Omental fat pad (tissue), 4 donors: ENCODE measurements around the gene MAP3K10. TPM values are rescaled to one million over a fixed set of nuclear protein-coding genes. Genes with fewer than 3 reads are reported as not detected.
"Not testable (repeated sequence)": the region's sequence is repeated elsewhere in the genome, so short reads cannot be mapped to it uniquely, and the experiment has no call there.

Experiments
- ATAC-seq: fragments of 150-250 bp; one replicate; pipeline ENCODE4 v1.9.1; 2016; ENCODE audit warnings: mild to moderate bottlenecking, moderate library complexity; ENCODE audit not compliant: low FRiP score
- DNase-seq: peaks from one replicate; pipeline ENCODE4 v3.0.0-alpha.2; 2019; ENCODE audit warnings: low spot score
- total RNA-seq, 4 donors: library from RNA; depleted of rRNA; stranded (reverse); fragments of >200 nt; gene quantifications; one replicate each; pipeline ENCODE4 v1.1.0, GENCODE V29; 2016
- TF ChIP-seq, protein P1 (sequence below), 3 donors: fragments of 450-650 bp; IDR thresholded peaks; one replicate each; pipeline ENCODE4 v1.5.1; 2016 to 2017; ENCODE audit warnings: antibody characterized with exemption in 3 of 3, mild to moderate bottlenecking in 3 of 3, moderate library complexity in 2 of 3

MAP3K10 gene
- total RNA-seq, 4 donors from 2014 or later, result 5.9 to 9.7 (median 7.6) TPM

DNA sequence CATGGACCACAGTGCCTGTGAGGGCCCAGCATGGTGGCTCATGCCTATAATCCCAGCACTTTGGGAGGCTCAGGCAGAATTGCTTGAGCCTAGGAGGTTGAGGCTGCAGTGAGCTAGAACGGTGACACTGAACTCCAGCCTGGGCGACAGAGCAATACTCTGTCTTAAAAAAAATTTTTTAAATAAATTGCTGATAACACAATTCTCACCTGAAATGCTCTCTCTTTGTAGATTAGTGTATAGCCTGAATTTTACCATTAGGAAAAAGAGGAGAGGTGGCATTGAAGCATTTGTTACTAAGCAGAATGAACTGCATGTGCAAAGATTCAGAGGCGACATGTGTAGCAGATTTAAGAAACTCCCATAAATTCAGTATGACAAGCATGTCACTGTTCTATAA lies 29.1 kb upstream of the MAP3K10 start:
- TF ChIP-seq, protein P1, sequence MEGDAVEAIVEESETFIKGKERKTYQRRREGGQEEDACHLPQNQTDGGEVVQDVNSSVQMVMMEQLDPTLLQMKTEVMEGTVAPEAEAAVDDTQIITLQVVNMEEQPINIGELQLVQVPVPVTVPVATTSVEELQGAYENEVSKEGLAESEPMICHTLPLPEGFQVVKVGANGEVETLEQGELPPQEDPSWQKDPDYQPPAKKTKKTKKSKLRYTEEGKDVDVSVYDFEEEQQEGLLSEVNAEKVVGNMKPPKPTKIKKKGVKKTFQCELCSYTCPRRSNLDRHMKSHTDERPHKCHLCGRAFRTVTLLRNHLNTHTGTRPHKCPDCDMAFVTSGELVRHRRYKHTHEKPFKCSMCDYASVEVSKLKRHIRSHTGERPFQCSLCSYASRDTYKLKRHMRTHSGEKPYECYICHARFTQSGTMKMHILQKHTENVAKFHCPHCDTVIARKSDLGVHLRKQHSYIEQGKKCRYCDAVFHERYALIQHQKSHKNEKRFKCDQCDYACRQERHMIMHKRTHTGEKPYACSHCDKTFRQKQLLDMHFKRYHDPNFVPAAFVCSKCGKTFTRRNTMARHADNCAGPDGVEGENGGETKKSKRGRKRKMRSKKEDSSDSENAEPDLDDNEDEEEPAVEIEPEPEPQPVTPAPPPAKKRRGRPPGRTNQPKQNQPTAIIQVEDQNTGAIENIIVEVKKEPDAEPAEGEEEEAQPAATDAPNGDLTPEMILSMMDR (IDR thresholded peaks at IDR 0.05), result no peak
- ATAC-seq, result no peak

DNA sequence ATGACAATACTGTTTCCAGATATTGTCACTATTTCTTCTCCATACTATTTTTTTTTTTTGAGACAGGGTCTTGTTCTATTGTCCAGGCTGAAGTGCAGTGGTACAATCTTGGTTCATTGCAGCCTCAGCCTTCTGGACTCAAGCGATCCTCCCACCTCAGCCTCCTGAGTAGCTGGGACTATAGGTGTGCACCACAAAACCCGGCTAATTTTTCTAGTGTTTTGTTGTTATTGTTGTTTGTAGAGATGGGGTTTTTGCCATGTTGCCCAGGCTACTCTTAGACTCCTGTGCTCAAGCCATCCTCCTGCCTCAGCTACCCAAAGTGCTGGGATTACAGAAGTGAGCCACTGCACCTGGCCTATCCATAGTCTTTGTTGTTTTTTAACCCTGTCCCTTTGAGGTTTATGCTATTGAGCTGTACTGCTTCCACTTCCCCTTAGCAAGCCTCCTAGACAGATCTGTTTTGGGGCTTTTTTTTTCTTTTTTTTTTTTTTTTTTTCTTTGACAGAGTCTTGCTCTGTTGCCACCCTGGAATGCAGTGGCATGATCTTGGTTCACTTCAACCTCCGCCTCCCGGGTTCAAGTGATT lies 27.6 kb upstream of the MAP3K10 start:
- ATAC-seq, result no peak
- no peak for DNase-seq

More for the DNA sequence above, 29.1 kb upstream of the MAP3K10 start:
- no peak for DNase-seq

DNA sequence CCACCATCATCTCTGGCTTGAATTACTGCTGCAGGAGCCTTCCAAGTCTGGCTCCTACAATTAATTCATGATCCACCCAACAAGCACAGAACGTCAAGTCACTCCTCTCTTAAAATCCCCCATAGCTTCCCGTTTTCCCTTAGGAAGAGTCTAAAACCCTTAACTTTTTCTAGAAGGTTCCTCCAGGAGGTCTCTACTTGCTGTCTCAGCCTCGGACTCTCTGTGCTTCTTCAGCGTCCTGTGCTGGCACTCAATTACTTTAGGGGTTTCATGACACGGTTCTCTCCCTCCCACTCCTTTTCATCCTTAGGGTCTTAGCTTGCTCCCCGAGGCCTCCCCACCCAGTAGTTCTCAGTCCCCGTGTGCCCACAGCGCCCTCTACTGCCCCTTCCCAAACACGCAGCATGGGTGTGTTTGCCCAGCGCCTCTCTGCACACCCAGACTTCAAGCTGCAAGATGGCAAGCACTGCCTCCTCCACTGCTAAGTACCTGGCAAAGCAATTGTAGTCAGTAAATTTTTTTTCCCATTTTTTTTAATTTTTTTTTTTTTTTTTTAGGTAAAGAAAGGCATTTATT lies 25.8 kb upstream of the MAP3K10 start:
- TF ChIP-seq, protein P1 (IDR thresholded peaks at IDR 0.05), result no peak
- no peak for ATAC-seq
- no peak for DNase-seq

More for the DNA sequence above, 27.6 kb upstream of the MAP3K10 start:
- TF ChIP-seq, protein P1 (IDR thresholded peaks at IDR 0.05), result no peak

DNA sequence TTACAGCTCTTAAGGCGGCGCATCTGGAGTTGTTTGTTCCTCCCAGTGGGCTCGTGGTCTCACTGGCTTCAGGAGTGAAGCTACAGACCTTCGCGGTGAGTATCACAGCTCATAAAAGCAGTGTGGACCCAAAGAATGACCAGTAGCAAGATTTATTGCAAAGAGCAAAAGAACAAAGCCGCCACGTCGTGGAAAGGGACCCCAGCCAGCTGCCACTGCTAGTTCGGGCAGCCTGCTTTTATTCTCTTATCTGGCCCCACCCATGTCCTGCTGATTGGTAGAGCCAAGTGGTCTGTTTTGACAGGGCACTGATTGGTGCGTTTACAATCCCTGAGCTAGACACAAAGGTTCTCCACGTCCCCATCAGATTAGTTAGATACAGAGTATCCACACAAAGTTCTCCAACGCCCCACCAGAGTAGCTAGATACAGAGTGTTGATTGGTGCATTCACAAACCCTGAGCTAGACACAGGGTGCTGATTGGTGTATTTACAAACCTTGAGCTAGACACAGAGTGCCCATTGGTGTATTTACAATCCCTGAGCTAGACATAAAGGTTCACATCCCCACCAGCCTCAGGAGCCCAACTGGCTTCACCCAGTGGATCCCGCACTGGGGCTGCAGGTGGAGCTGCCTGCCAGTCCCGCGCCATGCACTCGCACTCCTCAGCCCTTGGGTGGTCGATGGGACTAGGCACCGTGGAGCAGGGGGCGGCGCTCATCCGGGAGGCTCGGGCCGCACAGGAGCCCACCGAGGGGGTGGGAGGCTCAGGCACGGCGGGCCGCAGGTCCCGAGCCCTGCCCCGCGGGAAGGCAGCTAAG lies 21.5 kb upstream of the MAP3K10 start:
- not testable (repeated sequence) for DNase-seq, ATAC-seq

DNA sequence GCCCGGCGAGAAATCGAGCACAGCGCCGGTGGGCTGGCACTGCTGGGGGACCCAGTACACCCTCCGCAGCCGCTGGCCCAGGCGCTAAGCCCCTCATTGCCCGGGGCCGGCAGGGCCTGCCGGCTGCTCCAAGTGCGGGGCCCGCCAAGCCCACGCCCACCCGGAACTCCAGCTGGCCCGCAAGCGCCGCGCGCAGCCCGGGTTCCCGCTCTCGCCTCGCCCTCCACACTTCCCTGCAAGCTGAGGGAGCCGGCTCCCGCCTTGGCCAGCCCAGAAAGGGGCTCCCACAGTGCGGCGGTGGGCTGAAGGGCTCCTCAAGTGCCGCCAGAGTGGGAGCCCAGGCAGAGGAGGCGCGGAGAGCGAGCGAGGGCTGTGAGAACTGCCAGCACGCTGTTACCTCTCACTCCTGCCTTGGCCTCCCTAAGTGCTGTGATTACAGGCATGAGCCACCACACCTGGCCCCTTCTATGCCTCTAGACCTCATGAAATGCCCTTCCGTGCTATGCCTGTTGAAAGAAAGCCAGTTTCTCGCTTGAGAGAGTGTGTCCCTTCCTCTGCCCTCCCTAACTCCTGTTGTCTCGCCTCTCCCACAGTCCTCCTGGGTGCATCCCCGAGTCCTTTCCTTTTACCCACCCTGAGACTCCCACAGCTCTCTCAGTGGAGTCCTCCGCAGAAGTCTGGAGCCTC lies 20.8 kb upstream of the MAP3K10 start:
- not testable (repeated sequence) for ATAC-seq, DNase-seq

DNA sequence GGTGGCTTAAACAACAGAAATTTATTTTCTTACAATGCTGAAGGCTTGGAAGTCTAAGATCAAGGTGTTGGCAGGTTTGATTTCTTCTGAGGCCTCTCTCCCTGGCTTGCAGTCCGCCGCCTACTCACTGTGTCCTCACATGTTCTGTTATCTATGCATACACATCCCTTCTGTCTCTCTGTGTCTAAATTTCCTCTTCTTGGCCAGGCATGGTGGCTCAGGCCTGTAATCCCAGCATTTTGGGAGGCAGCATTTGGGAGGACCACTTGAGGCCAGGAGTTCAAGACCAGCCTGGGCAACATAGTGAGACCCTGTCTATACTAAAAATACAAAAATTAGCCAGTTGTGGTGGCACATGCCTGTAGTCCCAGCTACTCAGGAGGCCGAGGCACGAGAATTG lies 19.9 kb upstream of the MAP3K10 start:
- not testable (repeated sequence) for ATAC-seq, DNase-seq

DNA sequence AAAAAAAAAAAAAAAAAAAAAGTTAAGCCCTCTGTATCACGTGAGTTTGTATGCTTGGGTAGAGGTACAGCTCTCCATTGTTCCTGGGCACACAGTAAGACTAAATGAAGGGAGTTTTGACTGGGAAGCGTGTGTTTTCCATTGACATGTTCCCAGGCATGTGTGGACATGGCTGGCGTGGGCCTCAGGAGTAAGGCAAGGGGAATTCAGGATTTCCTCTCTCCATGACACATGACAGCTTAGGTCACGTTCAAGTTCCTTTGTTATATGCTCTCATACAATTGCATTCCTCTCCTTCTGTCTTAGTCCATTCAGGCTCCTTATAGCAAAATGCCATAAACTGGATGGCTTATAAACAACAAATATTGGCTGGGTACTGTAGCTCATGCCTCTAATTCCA lies 17.1 kb upstream of the MAP3K10 start:
- ATAC-seq, result no peak
- no peak for DNase-seq
- TF ChIP-seq, protein P1 (IDR thresholded peaks at IDR 0.05), result no peak

DNA sequence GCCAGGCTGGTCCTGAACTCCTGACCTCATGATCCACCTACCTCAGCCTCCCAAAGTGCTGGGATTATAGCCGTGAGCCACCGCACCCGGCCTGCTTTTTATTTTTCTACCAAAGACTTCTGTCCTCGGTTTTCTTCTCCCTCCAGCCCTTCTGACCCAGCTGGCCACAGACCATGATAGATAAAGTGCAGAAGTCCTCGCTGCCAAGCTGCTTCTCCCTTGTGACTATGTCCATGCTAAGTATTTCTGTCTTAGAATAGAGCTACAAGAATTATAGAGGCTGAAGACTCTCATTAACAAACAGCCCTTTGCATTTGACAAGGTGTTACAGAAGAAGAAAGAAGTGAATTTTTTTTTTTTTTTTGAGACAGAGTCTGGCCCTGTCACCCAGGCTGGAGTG lies 15.4 kb upstream of the MAP3K10 start:
- ATAC-seq (no peak), DNase-seq (no peak)
- TF ChIP-seq, protein P1 (IDR thresholded peaks at IDR 0.05), result no peak
